ENCODE measurements around the gene CASS4. TPM values are rescaled to one million over a fixed set of nuclear protein-coding genes. Genes with fewer than 3 reads are reported as not detected.
A peak's percentile ranks its signal among the peaks of the same experiment; 100 is the strongest.

The CASS4 gene
- polyA plus RNA-seq, 1 experiment = 36.8 TPM

- Histone ChIP-seq H3K4me3 (ENCODE audit: low read depth, low read length) (peak overlapping the region; percentile 66), H3K27ac (ENCODE audit: low read depth, low read length) (peak overlapping the region; percentile 86), H3K27me3 (ENCODE audit: control insufficient read depth, insufficient read depth, low read length) (no peaks in the 10 kb centered on the region), H3K9me3 (ENCODE audit: control insufficient read depth, insufficient read depth, low read length) (no peaks in the 10 kb centered on the region)
- POLR2A ChIA-PET = interaction anchor here (1.0 to 1.4 kb wide), 7 partner anchors 9 to 29 kb away, joined by 3 to 19 read pairs (median 3); partner anchors contain the start of genes AURKA and CSTF1
- peak; percentile 74 for DNase-seq (ENCODE audit: low read depth, low spot score)
- CTCF ChIA-PET = interaction anchor here (0.7 to 1.2 kb wide), 2 partner anchors 12 to 976 kb away, joined by 3 read pairs; no protein-coding TSS in a partner anchor
- no peak for TF ChIP-seq CTCF (IDR thresholded peaks at IDR 0.05; ENCODE audit: low read depth, low read length)
Observed at GRCh38 chr20:56414842-56415765, 3.0 kb downstream of the CASS4 start.

GRCh38 chr20:56417402-56417801 lies 5.3 kb downstream of the CASS4 start:
- no peak for DNase-seq (ENCODE audit: low read depth, low spot score)
- Histone ChIP-seq H3K27me3 (ENCODE audit: control insufficient read depth, insufficient read depth, low read length) (no peaks in the 10 kb centered on the region), H3K4me3 (ENCODE audit: low read depth, low read length) (no peak overlapping the region), H3K27ac (ENCODE audit: low read depth, low read length) (peak overlapping the region; percentile 73), H3K9me3 (ENCODE audit: control insufficient read depth, insufficient read depth, low read length) (no peaks in the 10 kb centered on the region)
- no peak for TF ChIP-seq CTCF (IDR thresholded peaks at IDR 0.05; ENCODE audit: low read depth, low read length)
- CTCF ChIA-PET = interaction anchor here (1.8 kb wide), 1 partner anchor 10 kb away, joined by 5 read pairs; no protein-coding TSS in a partner anchor
- POLR2A ChIA-PET = interaction anchor here (0.8 to 1.0 kb wide), 3 partner anchors 17 to 44 kb away, joined by 3 to 6 read pairs (median 5); no protein-coding TSS in a partner anchor

GRCh38 chr20:56417911-56418310 lies 5.9 kb downstream of the CASS4 start:
- H3K9me3 ChIP-seq (ENCODE audit: control insufficient read depth, insufficient read depth, low read length) = no peaks in the 10 kb centered on the region
- H3K27ac ChIP-seq (ENCODE audit: low read depth, low read length) = peak overlapping the region; percentile 73
- H3K4me3 ChIP-seq (ENCODE audit: low read depth, low read length) = no peak overlapping the region
- CTCF ChIA-PET = interaction anchor here (0.9 to 1.8 kb wide), 2 partner anchors 10 to 12 kb away, joined by 3 to 5 read pairs; no protein-coding TSS in a partner anchor
- no peaks in the 10 kb centered on the region for H3K27me3 ChIP-seq (ENCODE audit: control insufficient read depth, insufficient read depth, low read length)
- no peak for TF ChIP-seq CTCF (IDR thresholded peaks at IDR 0.05; ENCODE audit: low read depth, low read length)
- POLR2A ChIA-PET = interaction anchor here (0.8 to 1.6 kb wide), 3 partner anchors 12 to 22 kb away, joined by 3 to 6 read pairs (median 6); no protein-coding TSS in a partner anchor
- no peak for DNase-seq (ENCODE audit: low read depth, low spot score)

GRCh38 chr20:56418385-56418861 lies 6.4 kb downstream of the CASS4 start:
- Histone ChIP-seq H3K4me3 (ENCODE audit: low read depth, low read length) (no peak overlapping the region), H3K9me3 (ENCODE audit: control insufficient read depth, insufficient read depth, low read length) (no peaks in the 10 kb centered on the region), H3K27ac (ENCODE audit: low read depth, low read length) (peak overlapping the region; percentile 73), H3K27me3 (ENCODE audit: control insufficient read depth, insufficient read depth, low read length) (no peaks in the 10 kb centered on the region)
- no peak for DNase-seq (ENCODE audit: low read depth, low spot score)
- ChIA-PET CTCF (interaction anchor here (0.9 to 1.8 kb wide), 2 partner anchors 9 to 12 kb away, joined by 3 to 5 read pairs; no protein-coding TSS in a partner anchor), POLR2A (interaction anchor here (1.0 to 1.6 kb wide), 5 partner anchors 10 to 26 kb away, joined by 4 to 7 read pairs (median 6); partner anchors contain the start of genes AURKA and CSTF1)
- no peak for TF ChIP-seq CTCF (IDR thresholded peaks at IDR 0.05; ENCODE audit: low read depth, low read length)
